Hepatocyte (in vitro differentiated cells): ENCODE results near the gene HNRNPF.

Experiments used
- EZH2 ChIP-seq: fragments of 200-600 bp; sonication (generic); IDR thresholded peaks from 2 replicates; pipeline ENCODE4 v1.6.1; 2016; ENCODE audit warnings: antibody characterized with exemption, mild to moderate bottlenecking, borderline replicate concordance
- EZH2phosphoT487 ChIP-seq: fragments of 200-600 bp; sonication (generic); IDR thresholded peaks from one replicate; pipeline ENCODE4 v1.6.1; 2018; ENCODE audit warnings: antibody characterized with exemption, mild to moderate bottlenecking, low read depth, moderate library complexity; ENCODE audit not compliant: unreplicated experiment, severe bottlenecking
- TF ChIP-seq, protein P1 (sequence below): fragments of 200-600 bp; sonication (generic); IDR thresholded peaks from 2 replicates; pipeline ENCODE4 v1.5.1; 2016; ENCODE audit warnings: antibody characterized with exemption, mild to moderate bottlenecking; ENCODE audit not compliant: poor library complexity

DNA sequence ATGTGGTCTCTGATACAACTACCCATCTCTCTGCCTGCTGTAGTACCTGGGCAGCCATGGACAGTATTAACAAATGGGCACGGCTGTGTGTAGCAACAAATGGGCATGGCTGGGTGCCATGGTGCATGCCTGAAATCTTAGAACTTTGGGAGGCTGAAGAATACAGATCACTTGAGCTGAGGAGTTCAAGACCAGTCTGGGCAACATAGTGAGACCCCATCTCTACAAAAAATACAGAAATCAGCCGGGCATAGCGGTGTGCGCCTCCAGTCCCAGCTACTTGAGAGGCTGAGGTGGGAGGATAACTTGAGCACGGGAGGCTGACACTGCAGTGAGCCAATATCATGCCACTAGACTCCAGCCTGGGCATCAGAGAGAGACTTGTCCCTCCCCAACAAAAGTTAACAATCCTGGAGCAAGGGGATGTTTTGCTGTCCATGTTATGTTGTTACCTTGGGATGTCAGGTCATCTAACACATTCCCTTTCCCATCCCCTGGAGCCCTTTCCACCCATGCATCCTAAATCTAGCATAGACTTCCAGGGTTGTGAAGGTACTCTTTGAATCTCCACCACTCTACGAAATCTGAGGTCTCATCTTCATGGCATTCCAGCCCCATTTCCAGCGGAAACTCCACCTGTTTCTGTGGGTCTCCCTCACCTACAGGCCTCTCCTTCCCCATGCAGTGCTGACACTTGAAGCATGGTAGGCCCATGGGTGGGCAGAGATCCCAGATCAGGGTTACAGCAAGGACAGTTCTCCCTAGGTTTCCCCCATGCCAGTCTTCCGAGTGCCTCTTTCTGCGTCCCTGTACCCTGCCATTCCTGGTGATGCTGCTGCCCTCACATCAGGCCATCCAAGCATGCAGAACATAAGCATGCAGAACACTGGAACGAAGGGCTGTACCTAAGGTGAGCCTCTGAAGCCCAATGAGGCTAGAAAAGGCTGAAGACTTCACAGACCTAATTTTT lies 24.4 kb downstream of the HNRNPF start:
- TF ChIP-seq EZH2 (no peak), EZH2phosphoT487 (no peak)
- TF ChIP-seq, protein P1, sequence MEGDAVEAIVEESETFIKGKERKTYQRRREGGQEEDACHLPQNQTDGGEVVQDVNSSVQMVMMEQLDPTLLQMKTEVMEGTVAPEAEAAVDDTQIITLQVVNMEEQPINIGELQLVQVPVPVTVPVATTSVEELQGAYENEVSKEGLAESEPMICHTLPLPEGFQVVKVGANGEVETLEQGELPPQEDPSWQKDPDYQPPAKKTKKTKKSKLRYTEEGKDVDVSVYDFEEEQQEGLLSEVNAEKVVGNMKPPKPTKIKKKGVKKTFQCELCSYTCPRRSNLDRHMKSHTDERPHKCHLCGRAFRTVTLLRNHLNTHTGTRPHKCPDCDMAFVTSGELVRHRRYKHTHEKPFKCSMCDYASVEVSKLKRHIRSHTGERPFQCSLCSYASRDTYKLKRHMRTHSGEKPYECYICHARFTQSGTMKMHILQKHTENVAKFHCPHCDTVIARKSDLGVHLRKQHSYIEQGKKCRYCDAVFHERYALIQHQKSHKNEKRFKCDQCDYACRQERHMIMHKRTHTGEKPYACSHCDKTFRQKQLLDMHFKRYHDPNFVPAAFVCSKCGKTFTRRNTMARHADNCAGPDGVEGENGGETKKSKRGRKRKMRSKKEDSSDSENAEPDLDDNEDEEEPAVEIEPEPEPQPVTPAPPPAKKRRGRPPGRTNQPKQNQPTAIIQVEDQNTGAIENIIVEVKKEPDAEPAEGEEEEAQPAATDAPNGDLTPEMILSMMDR = no peak
